ENCODE results near the gene TBX4. TPM values are rescaled to one million over a fixed set of nuclear protein-coding genes. Genes with fewer than 3 reads are reported as not detected.

The TBX4 gene
- total RNA-seq, 1 experiment from 2014 or later, result not detected

- Histone ChIP-seq H4K91ac (ENCODE audit: insufficient read length, low read depth, low read length) (no peak overlapping the region), H4K8ac (replicated peaks; ENCODE audit: insufficient read length, low read depth, low read length) (no peak overlapping the region), H3K79me1 (ENCODE audit: insufficient read depth, low read depth, low read length, poor library complexity, severe bottlenecking) (no peaks in the 10 kb centered on the region), H3K4me1 (ENCODE audit: insufficient read depth, low read length) (no peaks in the 10 kb centered on the region; the same call in 1 of the 2 replicates), H2AK5ac (ENCODE audit: insufficient read length, low read length) (no peak overlapping the region), H3K18ac (ENCODE audit: insufficient read length, low read depth, low read length) (no peak overlapping the region), H3K23ac (ENCODE audit: insufficient read length, low read depth, low read length) (no peak overlapping the region), H3K27ac (ENCODE audit: insufficient read length, low read depth, low read length) (no peak overlapping the region), H2BK5ac (ENCODE audit: insufficient read length, low read length) (no peak overlapping the region), H3K79me2 (ENCODE audit: insufficient read depth, low read length) (no peaks in the 10 kb centered on the region), H2BK12ac (ENCODE audit: insufficient read length, low read depth, low read length) (no peak overlapping the region), H3K4me2 (ENCODE audit: insufficient read depth, insufficient read length, low read length) (no peak overlapping the region), H4K5ac (ENCODE audit: insufficient read length, low read depth, low read length) (no peak overlapping the region), H3K9me3 (ENCODE audit: control insufficient read depth, low read depth, low read length) (no peaks in the 10 kb centered on the region), H2BK120ac (ENCODE audit: low read depth, low read length, poor library complexity, severe bottlenecking) (no peak overlapping the region), H3K9ac (ENCODE audit: extremely low read depth, insufficient read length, low read length) (no peak overlapping the region), H2BK15ac (ENCODE audit: low read depth, low read length) (no peak overlapping the region), H3K14ac (ENCODE audit: insufficient read depth, low read length) (no peak overlapping the region; the same call in 1 of the 2 replicates), H3K4ac (ENCODE audit: low read depth, low read length) (no peak overlapping the region), H3K27me3 (ENCODE audit: insufficient read depth, low read length) (no peaks in the 10 kb centered on the region), H3T11ph (ENCODE audit: low read length) (no peak overlapping the region), H2AFZ (ENCODE audit: low read length) (no peak overlapping the region), H4K20me1 (ENCODE audit: control insufficient read depth, insufficient read depth, insufficient read length) (no peaks in the 10 kb centered on the region), H3K23me2 (ENCODE audit: insufficient read length, low read depth, low read length, poor library complexity, severe bottlenecking) (no peaks in the 10 kb centered on the region), H2BK20ac (ENCODE audit: low read depth, low read length, poor library complexity, severe bottlenecking) (no peak overlapping the region), H3K56ac (ENCODE audit: insufficient read length, low read depth, low read length) (no peak overlapping the region)
- DNase-seq, result no peak
- Mint-ChIP-seq H3K4me3 (no peak overlapping the region), H3K36me3 (ENCODE audit: insufficient read depth in 1 of 3, low read depth in 3 of 3) (no peaks in the 10 kb centered on the region), H3K9me3 (no peaks in the 10 kb centered on the region), H3K4me1 (peaks cover 10 to 19% of the 10 kb centered on the region in 2 experiments), H3K27ac (no peak overlapping the region), H3K27me3 (ENCODE audit: low read depth) (peaks cover 10% of the 10 kb centered on the region)
- TF ChIP-seq, protein P1, sequence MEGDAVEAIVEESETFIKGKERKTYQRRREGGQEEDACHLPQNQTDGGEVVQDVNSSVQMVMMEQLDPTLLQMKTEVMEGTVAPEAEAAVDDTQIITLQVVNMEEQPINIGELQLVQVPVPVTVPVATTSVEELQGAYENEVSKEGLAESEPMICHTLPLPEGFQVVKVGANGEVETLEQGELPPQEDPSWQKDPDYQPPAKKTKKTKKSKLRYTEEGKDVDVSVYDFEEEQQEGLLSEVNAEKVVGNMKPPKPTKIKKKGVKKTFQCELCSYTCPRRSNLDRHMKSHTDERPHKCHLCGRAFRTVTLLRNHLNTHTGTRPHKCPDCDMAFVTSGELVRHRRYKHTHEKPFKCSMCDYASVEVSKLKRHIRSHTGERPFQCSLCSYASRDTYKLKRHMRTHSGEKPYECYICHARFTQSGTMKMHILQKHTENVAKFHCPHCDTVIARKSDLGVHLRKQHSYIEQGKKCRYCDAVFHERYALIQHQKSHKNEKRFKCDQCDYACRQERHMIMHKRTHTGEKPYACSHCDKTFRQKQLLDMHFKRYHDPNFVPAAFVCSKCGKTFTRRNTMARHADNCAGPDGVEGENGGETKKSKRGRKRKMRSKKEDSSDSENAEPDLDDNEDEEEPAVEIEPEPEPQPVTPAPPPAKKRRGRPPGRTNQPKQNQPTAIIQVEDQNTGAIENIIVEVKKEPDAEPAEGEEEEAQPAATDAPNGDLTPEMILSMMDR (conservative IDR thresholded peaks at IDR 0.05), result no peak
- WGBS (ENCODE audit: extremely low coverage, insufficient read length, low lambda C conversion rate), result no CpG with 5 or more reads among the region's 12 CpGs
Measured at GRCh38 chr17:61489719-61490490, 37.7 kb downstream of the TBX4 start.

Measured in H9 (cell line).